NK-92 (cell line): Measurements from ENCODE around the gene S100A12.

ENCODE experiments used
- DNase-seq: peaks from one replicate; lab custom pipeline; 2025; ENCODE audit not compliant: unreplicated experiment; lab: John Stamatoyannopoulos, UW

S100A12 gene

GRCh38 chr1:153337980-153338853, 37.2 kb downstream of the S100A12 start:
- no peak for DNase-seq

- no peak for DNase-seq
These were observed 38.8 kb downstream of the S100A12 start for GRCh38 chr1:153336650-153337049.

GRCh38 chr1:153333902-153334301, 41.5 kb downstream of the S100A12 start:
- no peak for DNase-seq

GRCh38 chr1:153324912-153325311, 50.5 kb downstream of the S100A12 start:
- DNase-seq: no peak
